H1 (cell line): ENCODE results near the gene NOTUM. TPM values are rescaled to one million over a fixed set of nuclear protein-coding genes. Genes with fewer than 3 reads are reported as not detected.
A peak's percentile ranks its signal among the peaks of the same experiment; 100 is the strongest.

Experiments
- CBX5 ChIP-seq: fragments of 300-800, 300-1000 bp; sonication (generic); IDR thresholded peaks from 2 replicates; pipeline ENCODE4 v1.7.1; 2016; ENCODE audit warnings: antibody characterized with exemption, low read length, low read depth
- E2F6 ChIP-seq: IDR thresholded peaks from 2 replicates; pipeline ENCODE4 v1.6.1; 2012; ENCODE audit warnings: inconsistent platforms
- KDM4A ChIP-seq: IDR thresholded peaks from one replicate; pipeline ENCODE4 v1.7.1; 2012; ENCODE audit warnings: low read depth, mild to moderate bottlenecking, moderate library complexity, low read length, inconsistent platforms; ENCODE audit not compliant: severe bottlenecking
- SP1 ChIP-seq: IDR thresholded peaks from 2 replicates; pipeline ENCODE4 v1.6.1; 2011; ENCODE audit warnings: low read depth, low read length
- USF2 ChIP-seq: IDR thresholded peaks from 2 replicates; pipeline ENCODE4 v1.6.1; 2011; ENCODE audit warnings: low read length, improper control_type of control experiment
- YY1 ChIP-seq: IDR thresholded peaks from 2 replicates; pipeline ENCODE4 v1.6.1; 2011; ENCODE audit warnings: low read depth, mild to moderate bottlenecking, low read length
- polyA plus RNA-seq, 7 experiments: library from polyadenylated mRNA; depleted of rRNA in 3 of 7; stranded (reverse) in 5 of 7; unstranded in 2 of 7; fragments of >200 nt in 5 of 7; fragments of 200-250 nt in 2 of 7; gene quantifications; 1 replicate in 5 of 7; 2 replicates in 1 of 7; 4 replicates in 1 of 7; pipeline versions ENCODE4 v1.2.1 to v1.2.3, GENCODE V29; 2011 to 2013; ENCODE audit warnings: missing spikeins in 2 of 7, mixed read lengths in 2 of 7
- total RNA-seq: library from RNA; stranded (reverse); fragmentation: NEBNext Ultra II Directional; extraction: Animal tissue kit (Norgen Biotek cat#: 25700); gene quantifications from 2 replicates; pipeline ENCODE4 v1.2.1, GENCODE V29; 2021
- TF ChIP-seq, protein P1 (sequence below): IDR thresholded peaks from 2 replicates; pipeline ENCODE4 v1.6.1; 2012; ENCODE audit warnings: inconsistent platforms

The NOTUM gene
- total and polyA plus RNA-seq, 2 of the 8 experiments (the other 6 are each of a cell fraction or from before 2014, with no cell fraction given): 0.45 to 0.76 TPM

DNA sequence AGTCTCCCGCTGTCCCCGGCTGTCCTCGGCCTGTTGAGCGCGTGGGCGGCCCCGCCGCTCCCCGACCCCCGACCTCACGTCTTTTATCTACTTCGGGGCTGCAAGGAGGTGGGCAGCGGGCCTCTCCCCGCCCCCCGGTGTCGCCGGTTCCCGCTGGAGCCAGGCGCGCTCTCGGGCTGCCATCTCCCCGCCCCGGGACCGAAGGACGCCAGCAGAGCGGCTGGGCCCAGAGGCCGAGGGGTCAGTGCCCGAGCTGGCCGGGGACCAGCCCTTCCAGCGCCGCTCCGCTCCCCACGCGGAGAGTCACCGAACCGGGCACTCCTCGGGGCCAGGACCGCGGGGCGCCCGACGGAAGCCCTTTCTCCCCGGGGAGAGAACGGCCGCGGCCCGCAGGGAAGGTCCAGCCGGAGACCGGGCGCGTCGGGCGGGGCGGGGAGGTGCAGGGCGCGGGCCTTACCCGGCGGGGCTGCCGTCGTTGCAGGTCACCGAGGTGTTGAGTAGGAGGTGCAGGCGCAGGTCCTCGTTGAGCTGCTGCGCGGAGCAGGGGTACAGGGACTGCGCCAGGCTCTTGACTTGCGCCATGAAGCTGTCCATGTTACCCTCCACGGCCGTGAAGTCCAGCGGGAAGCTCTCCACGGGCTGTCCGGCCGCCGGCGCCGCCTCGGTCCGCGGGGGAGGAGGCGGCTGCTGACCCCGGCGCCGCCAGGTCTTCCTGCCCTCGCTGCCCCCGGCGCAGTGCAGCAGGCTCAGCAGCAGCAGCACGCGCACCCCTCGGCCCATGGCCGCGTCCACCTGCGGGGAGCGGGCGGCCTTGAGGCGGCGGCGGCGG, 643 bp downstream of the NOTUM start (continued):
- TF ChIP-seq USF2 (no peak), E2F6 (peak; percentile 52), KDM4A (peak; percentile 19), YY1 (no peak), CBX5 (no peak), SP1 (no peak)
- TF ChIP-seq, protein P1, sequence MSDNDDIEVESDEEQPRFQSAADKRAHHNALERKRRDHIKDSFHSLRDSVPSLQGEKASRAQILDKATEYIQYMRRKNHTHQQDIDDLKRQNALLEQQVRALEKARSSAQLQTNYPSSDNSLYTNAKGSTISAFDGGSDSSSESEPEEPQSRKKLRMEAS: peak; percentile 36; the same call in 1 of the 2 replicates
